Adipocyte (in vitro differentiated cells): ENCODE measurements around the gene MRPS12.
A peak's percentile ranks its signal among the peaks of the same experiment; 100 is the strongest.
"Not testable (repeated sequence)": the region's sequence is repeated elsewhere in the genome, so short reads cannot be mapped to it uniquely, and the experiment has no call there.

ENCODE experiments used
- DNase-seq: peaks from one replicate; pipeline ENCODE4 v3.0.0-alpha.2; 2015; ENCODE audit warnings: low read depth
- H3K27me3 ChIP-seq: replicated peaks from 2 replicates; pipeline ENCODE4 v1.7.0; 2013; ENCODE audit warnings: mild to moderate bottlenecking, low read length, moderate library complexity; ENCODE audit not compliant: control insufficient read depth, insufficient read depth
- H3K36me3 ChIP-seq: 2 replicates; pipeline ENCODE4 v1.7.0; 2013; ENCODE audit warnings: low read length, mild to moderate bottlenecking, moderate library complexity; ENCODE audit not compliant: control insufficient read depth, insufficient read depth, severe bottlenecking
- H3K4me1 ChIP-seq: 2 replicates; pipeline ENCODE4 v1.7.0; 2013; ENCODE audit warnings: mild to moderate bottlenecking, low read length, moderate library complexity; ENCODE audit not compliant: control insufficient read depth, insufficient read depth
- H3K4me3 ChIP-seq: 2 replicates; pipeline ENCODE4 v1.7.0; 2013; ENCODE audit warnings: mild to moderate bottlenecking, low read length, moderate library complexity
- H3K9ac ChIP-seq: 2 replicates; pipeline ENCODE4 v1.7.0; 2013; ENCODE audit warnings: mild to moderate bottlenecking, low read length, moderate library complexity
- H3K9me3 ChIP-seq: 2 replicates; pipeline ENCODE4 v1.7.0; 2013; ENCODE audit warnings: mild to moderate bottlenecking, low read length, moderate library complexity; ENCODE audit not compliant: control insufficient read depth

The MRPS12 gene

DNA sequence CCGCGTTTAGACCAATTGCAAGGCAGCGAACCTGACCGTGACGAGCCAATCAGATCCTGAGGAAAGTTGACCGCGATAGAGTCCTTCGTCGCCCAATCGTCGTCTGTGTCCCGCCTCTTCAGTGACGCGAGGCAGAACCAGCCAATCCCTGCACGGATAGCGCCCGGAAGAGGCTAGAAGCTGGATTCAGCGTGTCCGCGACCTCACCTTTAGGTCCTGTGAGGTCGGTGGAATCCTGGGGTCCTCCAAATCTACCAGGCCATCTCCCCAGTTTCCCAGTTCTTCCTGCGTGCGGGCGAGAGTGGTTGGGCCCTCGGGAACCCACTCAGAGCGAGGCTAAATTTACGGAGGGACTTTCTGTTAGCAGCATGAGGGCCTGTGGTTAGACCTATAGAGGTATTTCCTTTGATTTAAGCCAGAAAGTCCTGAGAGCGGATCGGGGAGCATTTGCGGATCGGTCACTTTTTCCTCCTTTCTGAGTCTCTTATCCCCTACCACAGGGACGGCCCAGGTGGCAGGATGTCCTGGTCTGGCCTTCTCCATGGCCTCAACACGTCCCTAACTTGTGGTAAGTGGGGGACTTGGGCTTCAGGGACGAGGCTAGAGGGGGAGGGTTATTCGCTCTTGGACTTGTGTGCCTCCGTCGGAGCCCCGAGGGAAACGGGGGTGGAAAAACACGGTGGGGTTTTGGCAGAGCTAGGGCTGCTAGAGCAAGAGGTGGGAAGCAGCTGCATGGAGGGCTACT, at the start of gene MRPS12:
MRPS12 (plus strand) TSS at position 169 of the 745 bp plus-strand sequence; CDS start at position 520, 351 bp downstream.
- DNase-seq = peak; percentile 100
- peaks cover 17% of the 10 kb centered on the region for H3K36me3 ChIP-seq
- H3K9ac ChIP-seq = peak within 1 kb of the TSS; percentile 99
- peak within 1 kb of the TSS; percentile 98 for H3K4me3 ChIP-seq
- H3K9me3 ChIP-seq = peaks cover 3% of the 10 kb centered on the region
- peaks cover 23% of the 10 kb centered on the region for H3K4me1 ChIP-seq
- no peaks in the 10 kb centered on the region for H3K27me3 ChIP-seq

DNA sequence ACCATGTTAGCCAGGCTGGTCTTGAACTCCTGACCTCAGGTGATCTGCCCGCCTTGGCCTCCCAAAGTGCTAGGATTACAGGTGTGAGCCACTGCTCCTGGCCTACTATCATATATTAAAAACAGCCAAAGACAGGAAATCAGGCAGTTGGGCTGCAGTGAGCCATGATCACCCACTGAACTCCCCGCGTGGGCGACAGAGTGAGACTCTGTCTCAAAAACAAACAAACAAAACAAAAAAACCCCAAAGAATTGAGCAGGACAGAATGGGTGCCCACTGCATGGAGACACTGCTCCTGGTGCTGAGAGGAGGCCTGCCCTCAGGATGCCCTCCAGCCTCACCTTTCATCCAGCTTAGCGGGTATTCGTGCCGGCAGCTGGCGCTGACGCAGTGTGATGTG, 47.5 kb upstream of the MRPS12 start:
- no peak overlapping the region for H3K9ac ChIP-seq
- no peaks in the 10 kb centered on the region for H3K9me3 ChIP-seq
- peaks cover 13% of the 10 kb centered on the region for H3K36me3 ChIP-seq
- no peaks in the 10 kb centered on the region for H3K4me1 ChIP-seq
- H3K4me3 ChIP-seq = no peak overlapping the region
- no peak for DNase-seq
- H3K27me3 ChIP-seq = no peaks in the 10 kb centered on the region

DNA sequence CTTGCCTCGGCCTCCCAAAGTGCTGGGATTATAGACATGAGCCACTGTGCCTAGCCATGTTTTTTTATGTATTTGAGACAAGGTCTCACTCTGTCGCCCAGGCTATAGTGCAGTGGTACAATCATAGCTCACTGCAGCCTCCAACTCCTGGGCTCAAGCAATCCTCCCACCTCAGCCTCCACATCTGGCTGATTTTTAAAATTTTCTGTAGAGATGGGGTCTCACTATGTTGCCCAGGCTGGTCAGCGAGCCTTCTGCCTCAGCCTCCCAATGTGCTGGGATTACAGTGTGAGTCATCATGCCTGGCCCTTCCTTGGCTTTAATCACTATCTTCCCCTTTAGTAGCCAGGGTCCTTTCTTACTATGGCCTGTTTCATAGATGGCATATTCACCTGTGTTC, 46.1 kb upstream of the MRPS12 start:
- H3K4me3 ChIP-seq, H3K27me3 ChIP-seq, H3K9ac ChIP-seq, H3K4me1 ChIP-seq, H3K9me3 ChIP-seq, DNase-seq: not testable (repeated sequence)
- H3K36me3 ChIP-seq = peaks cover 27% of the 10 kb centered on the region

DNA sequence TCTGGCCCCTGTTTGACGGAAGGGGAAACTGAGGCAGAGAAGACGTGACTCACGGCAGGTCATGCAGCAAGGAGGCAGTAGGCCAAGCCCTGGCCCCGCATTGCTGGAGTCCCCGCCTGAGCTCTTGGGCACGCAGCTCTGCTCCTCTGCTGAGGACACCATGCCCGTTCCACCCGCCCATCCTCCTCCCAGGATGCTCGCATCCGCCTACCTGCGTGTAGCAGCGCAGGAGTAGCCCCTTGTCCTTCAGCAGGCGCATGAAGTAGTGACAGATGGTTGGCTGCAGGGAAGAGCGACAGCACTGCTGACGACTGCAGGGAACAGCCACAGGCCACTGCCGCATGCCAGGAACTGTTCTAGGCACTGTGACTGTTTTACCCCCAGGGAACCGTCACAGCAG, 41.9 kb upstream of the MRPS12 start:
- H3K9ac ChIP-seq = no peak overlapping the region
- peaks cover 31% of the 10 kb centered on the region for H3K36me3 ChIP-seq
- H3K4me1 ChIP-seq = no peaks in the 10 kb centered on the region
- H3K4me3 ChIP-seq = no peak overlapping the region
- DNase-seq = no peak
- no peaks in the 10 kb centered on the region for H3K9me3 ChIP-seq
- H3K27me3 ChIP-seq = no peaks in the 10 kb centered on the region

DNA sequence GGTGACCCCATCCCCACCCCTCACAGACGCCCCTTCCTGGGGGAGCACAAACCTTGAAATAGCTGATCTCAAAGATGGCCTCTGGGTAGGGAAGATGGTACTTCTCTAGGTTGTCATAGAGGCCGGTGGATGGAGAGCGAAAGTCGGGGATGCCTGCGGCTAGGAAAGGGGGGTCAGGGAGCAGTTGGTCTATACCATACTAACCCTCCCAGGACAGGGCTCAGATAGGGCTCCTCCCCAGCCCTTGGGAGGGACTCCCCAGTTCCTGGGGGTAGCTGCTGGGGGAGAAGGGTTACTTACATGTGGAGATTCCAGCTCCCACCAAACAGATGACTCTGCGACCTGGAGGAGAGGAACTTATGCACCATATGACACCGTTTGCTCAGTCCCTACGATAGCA, 40.9 kb upstream of the MRPS12 start:
- no peaks in the 10 kb centered on the region for H3K27me3 ChIP-seq
- H3K9me3 ChIP-seq = no peaks in the 10 kb centered on the region
- no peak overlapping the region for H3K9ac ChIP-seq
- DNase-seq = no peak
- H3K4me3 ChIP-seq = no peak overlapping the region
- no peaks in the 10 kb centered on the region for H3K4me1 ChIP-seq
- peaks cover 31% of the 10 kb centered on the region for H3K36me3 ChIP-seq

DNA sequence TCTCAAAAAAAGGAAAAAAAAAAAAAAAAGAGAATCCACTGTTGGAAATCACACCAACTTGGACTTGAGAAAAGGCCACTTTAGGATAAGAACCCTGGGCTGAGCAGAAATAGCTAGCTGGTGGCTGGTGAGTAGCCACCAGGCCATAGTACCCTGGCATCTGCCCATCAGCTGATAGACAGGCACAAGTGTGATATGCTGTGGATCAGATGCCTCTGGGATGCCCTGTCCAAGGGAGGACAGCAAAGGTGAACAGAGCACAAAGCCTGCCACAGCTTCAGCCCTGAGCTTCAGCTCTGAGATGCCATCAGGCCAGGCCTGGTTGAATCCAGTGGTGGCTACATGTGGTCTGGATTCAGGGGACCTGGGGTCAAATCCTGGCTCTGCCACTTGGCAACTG, 40.1 kb upstream of the MRPS12 start:
- Histone ChIP-seq H3K36me3 (peaks cover 31% of the 10 kb centered on the region), H3K27me3 (no peaks in the 10 kb centered on the region), H3K4me1 (no peaks in the 10 kb centered on the region), H3K9me3 (no peaks in the 10 kb centered on the region), H3K4me3 (no peak overlapping the region), H3K9ac (no peak overlapping the region)
- no peak for DNase-seq

DNA sequence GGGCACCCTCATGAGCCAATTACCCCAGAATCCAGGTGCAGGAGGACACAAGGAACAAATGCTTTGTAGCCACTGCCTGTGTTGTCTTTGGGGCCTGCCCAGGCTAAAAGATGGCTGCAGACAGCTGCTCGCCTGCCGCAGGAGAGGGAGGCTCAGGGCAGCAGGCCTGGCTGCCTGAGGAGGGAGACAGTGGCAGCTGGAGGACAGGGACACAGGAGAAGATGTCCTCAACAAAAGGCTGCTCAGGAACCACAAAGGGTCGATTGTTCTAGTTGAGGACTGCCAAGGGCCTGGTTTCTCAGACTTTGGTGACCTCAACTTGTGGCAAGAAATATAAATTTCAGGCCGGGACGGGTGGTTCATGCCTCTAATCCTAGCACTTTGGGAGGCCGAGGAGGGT, 39.0 kb upstream of the MRPS12 start:
- Histone ChIP-seq H3K36me3 (peaks cover 31% of the 10 kb centered on the region), H3K27me3 (no peaks in the 10 kb centered on the region), H3K9me3 (no peaks in the 10 kb centered on the region), H3K4me3 (no peak overlapping the region), H3K4me1 (no peaks in the 10 kb centered on the region), H3K9ac (no peak overlapping the region)
- DNase-seq = no peak

DNA sequence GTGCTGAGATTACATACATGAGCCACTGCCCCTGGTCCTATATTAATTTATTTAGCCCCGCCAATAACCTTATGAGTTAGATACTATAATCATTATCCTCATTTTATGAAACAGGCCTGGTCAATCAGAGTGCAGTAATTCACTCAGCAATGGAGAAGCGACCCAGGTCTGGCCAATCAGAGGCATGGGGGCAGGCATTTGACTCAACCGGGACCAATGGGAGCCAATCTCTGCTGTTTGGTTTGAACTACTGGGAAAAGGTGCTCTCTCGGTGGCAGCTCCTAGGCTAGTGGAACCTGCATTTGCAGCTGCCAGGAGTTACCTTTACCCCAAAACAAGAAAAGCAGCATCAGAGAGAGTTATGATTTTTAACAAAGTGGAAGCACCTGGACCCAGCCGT, 37.9 kb upstream of the MRPS12 start:
- H3K27me3 ChIP-seq = no peaks in the 10 kb centered on the region
- peaks cover 2% of the 10 kb centered on the region for H3K4me1 ChIP-seq
- no peak for DNase-seq
- H3K36me3 ChIP-seq = peaks cover 31% of the 10 kb centered on the region
- no peak overlapping the region for H3K4me3 ChIP-seq
- H3K9ac ChIP-seq = no peak overlapping the region
- no peaks in the 10 kb centered on the region for H3K9me3 ChIP-seq

DNA sequence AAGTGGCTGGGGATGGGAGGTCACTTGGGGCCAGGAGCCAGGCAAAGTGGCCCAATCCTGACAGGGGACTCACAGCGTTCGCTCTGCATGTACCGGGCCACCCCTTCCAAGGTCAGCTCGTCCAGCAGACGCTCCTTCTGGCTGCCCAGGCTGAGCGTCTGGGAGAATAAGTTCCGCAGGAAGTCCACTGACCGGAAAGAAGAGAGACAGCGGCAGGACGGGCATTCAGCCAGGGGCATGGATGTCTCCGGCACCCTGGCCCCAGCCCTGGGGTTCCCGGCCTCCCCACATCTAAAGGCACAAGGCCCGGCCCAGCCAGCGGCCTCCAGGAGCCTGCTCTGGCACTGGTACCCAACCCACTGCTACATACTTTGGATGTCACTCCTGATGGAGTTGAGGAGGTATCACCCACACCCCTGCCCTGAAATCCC, 37.4 kb upstream of the MRPS12 start:
- no peaks in the 10 kb centered on the region for H3K9me3 ChIP-seq
- H3K27me3 ChIP-seq = no peaks in the 10 kb centered on the region
- peaks cover 7% of the 10 kb centered on the region for H3K4me1 ChIP-seq
- DNase-seq = no peak
- H3K4me3 ChIP-seq = no peak overlapping the region
- H3K9ac ChIP-seq = no peak overlapping the region
- peaks cover 26% of the 10 kb centered on the region for H3K36me3 ChIP-seq

DNA sequence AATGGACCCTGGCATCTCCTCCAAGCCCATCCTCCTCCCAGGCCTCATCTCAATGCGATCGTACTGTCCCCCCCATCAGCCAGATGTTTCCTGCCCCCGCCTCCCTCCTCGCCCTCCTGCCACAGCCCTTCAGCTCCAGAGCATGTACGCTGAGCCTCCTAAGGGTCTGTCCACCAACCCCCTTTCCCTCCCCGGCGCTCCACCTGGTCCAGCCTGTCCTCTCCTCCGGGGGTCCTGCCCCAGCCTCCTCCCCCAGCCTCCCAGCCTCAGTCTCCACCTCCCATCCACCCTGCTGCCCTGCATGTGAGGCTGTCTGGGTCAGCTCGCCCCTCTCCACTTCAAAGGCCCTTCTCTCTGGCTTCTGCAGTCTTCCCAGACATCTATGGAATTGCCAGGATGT, 35.8 kb upstream of the MRPS12 start:
- Histone ChIP-seq H3K36me3 (peaks cover 10% of the 10 kb centered on the region), H3K9me3 (no peaks in the 10 kb centered on the region), H3K4me1 (peaks cover 12% of the 10 kb centered on the region), H3K9ac (no peak overlapping the region), H3K27me3 (no peaks in the 10 kb centered on the region), H3K4me3 (no peak overlapping the region)
- no peak for DNase-seq

DNA sequence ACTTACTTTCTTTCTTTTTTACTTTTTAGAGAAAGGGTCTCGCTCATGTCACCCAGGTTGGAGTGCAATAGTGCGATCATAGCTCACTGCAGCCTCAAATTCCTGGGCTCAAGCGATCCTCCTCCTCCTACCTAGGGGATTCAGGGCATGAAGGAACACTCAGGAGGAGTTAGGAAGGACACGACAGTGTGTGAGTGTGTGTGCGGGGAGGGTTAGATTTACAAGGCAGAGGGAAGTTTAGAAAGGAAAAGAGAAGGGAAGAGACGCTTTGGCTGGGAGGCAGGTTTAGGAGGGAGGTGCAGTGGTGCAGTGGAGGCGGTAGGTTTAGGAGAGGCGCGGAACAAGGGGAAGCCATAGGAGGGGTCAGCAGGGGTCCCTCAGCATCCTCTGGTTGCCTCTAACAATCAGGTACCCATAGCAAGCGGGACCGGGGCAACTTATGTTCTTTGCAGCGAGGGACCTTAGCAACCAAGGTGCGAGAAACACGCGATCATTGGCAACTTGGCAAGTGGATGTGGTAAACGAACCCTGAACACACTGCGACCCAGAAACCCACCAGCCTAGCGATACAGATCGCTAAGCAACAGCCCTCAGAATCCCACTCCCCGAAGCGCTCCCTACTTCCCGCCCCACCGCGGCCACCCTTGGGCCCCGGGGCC, 31.8 kb upstream of the MRPS12 start:
- Histone ChIP-seq H3K9me3 (no peaks in the 10 kb centered on the region), H3K4me3 (peak overlapping the region; percentile 98), H3K4me1 (peaks cover 22% of the 10 kb centered on the region), H3K27me3 (no peaks in the 10 kb centered on the region), H3K9ac (peak overlapping the region; percentile 91), H3K36me3 (no peaks in the 10 kb centered on the region)
- DNase-seq = no peak
